Mucosa of rectum (tissue), 2 donors: Measurements from ENCODE around the gene RPGRIP1L.
"Not testable (repeated sequence)": the region's sequence is repeated elsewhere in the genome, so short reads cannot be mapped to it uniquely, and the experiment has no call there.

Experiments
- H3K27ac ChIP-seq, 2 donors: one replicate each; pipeline ENCODE4 v1.7.0; 2013; ENCODE audit warnings: inconsistent platforms in 2 of 2, low read depth in 2 of 2, low read length in 2 of 2
- H3K27me3 ChIP-seq, 2 donors: one replicate each; pipeline ENCODE4 v1.7.0; 2013; ENCODE audit warnings: low read length in 2 of 2; ENCODE audit not compliant: control insufficient read depth in 2 of 2, insufficient read depth in 2 of 2
- H3K36me3 ChIP-seq, 2 donors: one replicate each; pipeline ENCODE4 v1.7.0; 2013; ENCODE audit warnings: low read length in 2 of 2; ENCODE audit not compliant: control insufficient read depth in 2 of 2, insufficient read depth in 2 of 2
- H3K4me1 ChIP-seq, 2 donors: one replicate each; pipeline ENCODE4 v1.7.0; 2013; ENCODE audit warnings: low read length in 2 of 2, mild to moderate bottlenecking in 1 of 2; ENCODE audit not compliant: control insufficient read depth in 2 of 2, insufficient read depth in 2 of 2
- H3K4me3 ChIP-seq, 2 donors: one replicate each; pipeline ENCODE4 v1.7.0; 2013; ENCODE audit warnings: low read length in 2 of 2
- H3K9ac ChIP-seq, 2 donors: one replicate each; pipeline ENCODE4 v1.7.0; 2013; ENCODE audit warnings: low read length in 2 of 2, low read depth in 1 of 2, mild to moderate bottlenecking in 1 of 2
- H3K9me3 ChIP-seq, 2 donors: one replicate each; pipeline ENCODE4 v1.7.0; 2013; ENCODE audit warnings: low read length in 2 of 2; ENCODE audit not compliant: control insufficient read depth in 2 of 2
- donor health status: healthy.
- donor health status: Normal muscosa, but diverticular disease.

RPGRIP1L gene

DNA sequence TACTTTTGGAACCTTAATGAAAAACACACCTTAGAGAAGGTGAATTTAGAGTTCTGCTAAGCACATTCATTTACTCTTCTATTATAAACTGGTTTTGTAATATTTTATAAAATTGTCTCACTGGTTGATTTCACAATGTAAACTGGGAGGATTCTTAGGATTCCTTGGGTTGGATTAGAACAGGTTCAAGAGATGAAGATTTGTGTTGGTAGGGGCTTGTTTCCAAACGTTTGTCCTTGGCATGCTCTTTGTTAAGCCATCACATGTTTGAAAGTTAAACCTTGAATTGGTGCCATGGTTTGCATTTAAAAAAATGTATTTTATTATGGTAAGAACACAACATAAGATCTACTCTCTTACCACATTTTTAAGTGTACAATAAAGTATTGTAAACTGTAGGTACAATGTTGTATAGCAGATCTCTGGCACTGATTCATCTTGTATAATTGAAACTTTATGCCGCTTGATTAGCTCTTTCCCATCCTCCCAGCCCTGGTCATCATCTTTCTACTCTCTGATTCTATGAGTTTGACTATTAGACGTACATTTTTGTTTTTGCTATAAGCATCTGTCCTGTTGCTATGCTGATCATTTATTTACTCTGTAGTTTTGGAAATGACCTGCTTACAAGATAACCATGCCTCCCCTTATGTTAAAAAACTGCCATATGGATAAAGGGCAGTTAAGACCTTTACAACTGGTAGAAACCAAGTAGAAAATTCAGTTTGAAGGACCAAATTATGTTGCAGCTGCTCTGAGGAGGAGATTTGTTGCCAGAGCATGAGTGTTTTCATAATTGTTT lies 9.9 kb upstream of the RPGRIP1L start:
- peaks cover 0 to 6% of the 10 kb centered on the region in 2 donors for H3K4me1 ChIP-seq
- no peaks in the 10 kb centered on the region for H3K9me3 ChIP-seq
- H3K4me3 ChIP-seq: no peak overlapping the region
- no peaks in the 10 kb centered on the region for H3K36me3 ChIP-seq
- H3K9ac ChIP-seq: no peak overlapping the region
- no peak overlapping the region for H3K27ac ChIP-seq
- H3K27me3 ChIP-seq: no peaks in the 10 kb centered on the region

DNA sequence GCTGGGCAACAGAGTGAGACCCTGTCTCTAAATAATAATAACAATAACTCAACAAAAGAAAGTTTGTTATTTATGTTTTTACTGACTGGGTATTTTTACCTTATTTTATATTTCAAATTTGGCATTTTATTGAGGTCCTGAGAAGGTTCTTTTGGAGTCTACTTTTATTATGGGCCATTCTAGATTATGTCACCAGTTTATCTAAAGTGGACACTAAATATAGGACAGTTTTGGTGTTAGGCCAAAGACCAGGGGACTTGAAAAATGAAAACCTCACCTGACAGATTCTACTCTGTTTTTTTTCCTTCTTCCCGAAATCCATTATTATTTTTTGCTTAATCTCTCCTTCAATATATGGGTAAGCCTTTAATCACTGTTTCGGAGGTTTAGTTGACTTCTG lies 8.4 kb upstream of the RPGRIP1L start:
- no peak overlapping the region for H3K9ac ChIP-seq
- no peaks in the 10 kb centered on the region for H3K36me3 ChIP-seq
- peaks cover 0 to 6% of the 10 kb centered on the region in 2 donors for H3K4me1 ChIP-seq
- no peak overlapping the region for H3K4me3 ChIP-seq
- H3K9me3 ChIP-seq: no peaks in the 10 kb centered on the region
- no peaks in the 10 kb centered on the region for H3K27me3 ChIP-seq
- no peak overlapping the region for H3K27ac ChIP-seq

DNA sequence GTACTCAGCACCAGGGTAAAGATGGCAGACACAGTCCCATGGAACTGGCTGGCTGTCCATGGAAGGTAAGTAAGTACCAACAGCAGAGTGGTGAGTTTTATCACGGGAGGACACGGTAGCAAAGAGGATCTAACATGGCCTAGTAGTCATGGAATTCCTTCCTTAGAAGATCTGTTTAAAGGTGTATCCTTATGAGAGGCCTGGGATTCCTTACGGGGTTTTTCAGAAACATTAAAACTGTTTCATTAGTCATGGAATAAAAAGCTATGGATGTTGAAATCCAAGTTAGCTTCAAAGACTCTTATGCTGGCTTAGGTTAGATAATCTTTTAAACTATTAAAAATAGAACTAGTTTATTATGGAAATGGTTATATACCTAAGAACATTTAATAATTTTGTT lies 7.7 kb upstream of the RPGRIP1L start:
- no peaks in the 10 kb centered on the region for H3K36me3 ChIP-seq
- H3K27me3 ChIP-seq: no peaks in the 10 kb centered on the region
- H3K9ac ChIP-seq: no peak overlapping the region
- H3K4me3 ChIP-seq: no peak overlapping the region
- peaks cover 0 to 6% of the 10 kb centered on the region in 2 donors for H3K4me1 ChIP-seq
- H3K9me3 ChIP-seq: no peaks in the 10 kb centered on the region
- H3K27ac ChIP-seq: no peak overlapping the region

DNA sequence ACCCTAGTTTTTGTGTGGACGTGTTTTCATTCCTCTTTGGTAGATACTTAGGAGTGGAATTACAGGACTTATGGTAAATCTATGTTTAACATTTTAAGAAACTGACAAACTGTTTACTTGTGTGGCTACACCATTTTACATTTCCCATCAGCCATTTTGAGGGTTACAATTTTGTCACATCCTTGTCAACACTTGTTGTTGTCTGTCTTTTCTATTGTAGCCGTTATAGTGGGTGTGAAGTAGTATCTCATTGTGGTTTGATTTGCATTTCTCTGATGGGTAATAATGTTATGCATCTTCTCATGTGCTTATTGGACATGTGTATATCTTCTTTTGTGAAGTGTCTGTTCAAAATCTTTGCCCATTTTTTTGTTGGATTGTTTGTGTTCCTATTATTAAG lies 4.8 kb upstream of the RPGRIP1L start:
- no peaks in the 10 kb centered on the region for H3K36me3 ChIP-seq
- H3K27me3 ChIP-seq: no peaks in the 10 kb centered on the region
- H3K4me1 ChIP-seq: peaks cover 8 to 10% of the 10 kb centered on the region in 2 donors
- H3K9me3 ChIP-seq: no peaks in the 10 kb centered on the region
- no peak overlapping the region for H3K27ac ChIP-seq
- no peak overlapping the region for H3K9ac ChIP-seq
- no peak overlapping the region for H3K4me3 ChIP-seq

DNA sequence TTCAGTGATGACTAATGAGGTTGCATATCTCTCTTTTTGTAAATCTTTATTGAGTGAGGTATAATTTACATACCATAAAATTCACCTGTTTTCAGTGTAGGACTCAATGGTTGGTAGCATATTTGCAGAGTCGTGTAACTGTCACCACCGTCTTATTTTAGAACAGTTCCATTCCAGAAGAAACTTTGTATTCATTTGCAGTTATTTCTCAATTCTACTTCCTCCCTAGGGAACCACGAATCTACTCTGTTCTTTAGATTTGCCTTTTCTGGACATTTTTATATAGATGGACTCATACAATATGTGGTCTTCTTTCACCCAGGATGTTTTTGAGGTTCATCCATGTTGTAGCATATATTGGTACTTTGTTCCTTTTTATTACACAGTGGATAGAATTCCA lies 4.0 kb upstream of the RPGRIP1L start:
- Histone ChIP-seq H3K4me1 (peaks cover 8 to 10% of the 10 kb centered on the region in 2 donors), H3K27me3 (no peaks in the 10 kb centered on the region), H3K36me3 (no peaks in the 10 kb centered on the region), H3K27ac (no peak overlapping the region), H3K9ac (no peak overlapping the region), H3K9me3 (no peaks in the 10 kb centered on the region), H3K4me3 (no peak overlapping the region)

DNA sequence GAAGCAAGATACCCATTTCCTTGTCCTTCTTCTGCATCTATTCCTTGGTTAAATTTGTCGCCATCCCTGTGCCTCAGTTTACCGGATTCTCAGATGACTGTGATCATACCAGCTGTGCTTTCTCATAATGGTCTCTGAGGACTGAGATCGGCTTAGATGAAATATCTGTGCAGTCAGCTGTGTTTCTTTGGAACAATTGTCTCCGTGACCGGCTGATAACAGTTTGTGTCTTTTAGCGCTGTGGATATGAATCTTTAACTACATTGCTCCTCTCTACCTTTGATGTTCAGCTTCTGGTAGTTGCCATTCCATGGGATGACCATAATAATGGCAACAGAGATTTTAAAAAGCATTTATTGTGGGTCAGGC lies 770 bp upstream of the RPGRIP1L start:
- peak overlapping the region; percentile 88 to 98 for H3K4me3 ChIP-seq
- H3K9me3 ChIP-seq: no peaks in the 10 kb centered on the region
- no peaks in the 10 kb centered on the region for H3K36me3 ChIP-seq
- H3K27ac ChIP-seq: peak overlapping the region in 1 of 2 donors; percentile 67
- H3K9ac ChIP-seq: peak overlapping the region; percentile 80 to 86
- peaks cover 8 to 10% of the 10 kb centered on the region in 2 donors for H3K4me1 ChIP-seq
- no peaks in the 10 kb centered on the region for H3K27me3 ChIP-seq

DNA sequence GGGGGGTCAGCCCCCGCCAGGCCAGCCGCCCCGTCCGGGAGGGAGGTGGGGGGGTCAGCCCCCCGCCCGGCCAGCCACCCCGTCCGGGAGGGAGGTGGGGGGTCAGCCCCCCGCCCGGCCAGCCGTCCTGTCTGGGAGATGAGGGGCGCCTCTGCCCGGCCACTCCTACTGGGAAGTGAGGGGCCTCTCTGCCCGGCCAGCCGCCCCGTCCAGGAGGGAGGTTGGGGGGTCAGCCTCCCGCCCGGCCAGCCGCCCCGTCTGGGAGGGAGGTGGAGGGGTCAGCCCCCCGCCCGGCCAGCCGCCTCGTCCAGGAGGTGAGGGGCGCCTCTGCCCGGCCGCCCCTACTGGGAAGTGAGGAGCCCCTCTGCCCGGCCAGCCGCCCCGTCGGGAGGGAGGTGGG lies 5.4 kb downstream of the RPGRIP1L start:
- not testable (repeated sequence) for H3K27ac ChIP-seq, H3K27me3 ChIP-seq, H3K4me1 ChIP-seq, H3K9me3 ChIP-seq, H3K4me3 ChIP-seq, H3K9ac ChIP-seq, H3K36me3 ChIP-seq

DNA sequence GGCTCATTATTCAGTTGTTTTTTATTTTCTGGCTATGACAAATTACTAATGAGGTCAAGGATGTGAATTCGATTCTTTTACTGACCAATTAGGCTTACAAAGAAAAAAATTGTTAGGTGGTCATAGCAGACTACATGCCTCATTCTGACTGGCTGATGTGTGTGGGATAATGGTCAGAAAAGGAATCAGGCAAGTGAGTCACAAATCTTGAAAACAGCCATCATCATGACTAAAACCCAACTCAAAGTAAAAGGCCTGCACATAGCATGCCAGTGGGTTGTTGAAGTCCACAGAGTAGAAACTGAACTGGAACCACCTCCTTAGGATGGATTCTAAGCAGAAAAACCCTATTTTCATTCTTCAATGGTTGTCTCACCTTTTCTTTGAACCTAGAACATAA lies 8.6 kb downstream of the RPGRIP1L start:
- H3K4me3 ChIP-seq: no peak overlapping the region
- no peaks in the 10 kb centered on the region for H3K27me3 ChIP-seq
- H3K36me3 ChIP-seq: no peaks in the 10 kb centered on the region
- no peak overlapping the region for H3K27ac ChIP-seq
- no peaks in the 10 kb centered on the region for H3K4me1 ChIP-seq
- no peak overlapping the region for H3K9ac ChIP-seq
- H3K9me3 ChIP-seq: no peaks in the 10 kb centered on the region

DNA sequence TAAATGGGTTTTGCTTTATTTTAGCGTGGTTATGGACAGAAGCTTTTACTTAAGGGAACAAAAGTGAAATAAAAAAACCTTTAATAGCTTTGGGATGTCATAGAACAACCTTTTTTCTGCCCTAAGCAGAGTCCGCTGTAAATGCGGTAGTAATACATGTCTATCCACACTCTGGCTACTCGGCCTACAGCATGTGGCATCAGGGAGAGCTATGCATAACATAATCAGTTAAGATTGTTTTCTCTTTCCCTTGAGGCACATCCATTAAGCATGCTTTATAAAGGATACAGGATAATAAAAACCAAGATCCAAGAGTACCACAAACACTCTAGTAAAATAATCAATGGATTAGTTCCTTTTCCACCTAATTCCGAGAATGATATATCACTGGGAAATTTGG lies 10.3 kb downstream of the RPGRIP1L start:
- Histone ChIP-seq H3K27me3 (no peaks in the 10 kb centered on the region), H3K36me3 (no peaks in the 10 kb centered on the region), H3K4me1 (no peaks in the 10 kb centered on the region), H3K9ac (no peak overlapping the region), H3K9me3 (no peaks in the 10 kb centered on the region), H3K27ac (no peak overlapping the region), H3K4me3 (no peak overlapping the region)

DNA sequence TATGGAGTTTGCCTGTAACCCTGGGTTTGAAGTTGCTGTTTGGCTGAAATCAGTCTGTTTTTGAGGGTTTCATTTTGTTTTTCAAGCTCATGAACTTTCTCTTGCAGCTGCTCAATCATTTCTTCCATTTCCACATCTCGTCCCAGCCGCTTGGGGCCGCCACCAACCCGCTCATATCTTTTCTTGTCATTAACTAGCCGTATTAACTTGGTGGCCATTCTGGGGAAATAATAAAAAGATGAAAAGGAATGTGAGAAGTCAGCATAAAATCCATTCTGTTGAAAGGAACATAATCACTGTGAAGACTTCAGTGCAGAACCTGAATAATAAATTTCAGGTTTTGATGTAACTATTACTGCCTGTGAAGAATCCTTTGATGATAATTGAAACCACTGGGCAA lies 11.5 kb downstream of the RPGRIP1L start:
- Histone ChIP-seq H3K4me1 (no peaks in the 10 kb centered on the region), H3K27ac (no peak overlapping the region), H3K9ac (no peak overlapping the region), H3K36me3 (no peaks in the 10 kb centered on the region), H3K27me3 (no peaks in the 10 kb centered on the region), H3K4me3 (no peak overlapping the region), H3K9me3 (no peaks in the 10 kb centered on the region)
